Lower lobe of right lung (tissue), 2 donors: Measurements from ENCODE around the gene PXK. TPM values are rescaled to one million over a fixed set of nuclear protein-coding genes. Genes with fewer than 3 reads are reported as not detected.
A peak's percentile ranks its signal among the peaks of the same experiment; 100 is the strongest.

Experiments used
- ATAC-seq, 2 donors: fragments of 200-7000 bp; cut with Tn5 transposase; one replicate each; pipeline ENCODE4 v1.9.1; 2020 to 2022; ENCODE audit warnings: mild to moderate bottlenecking in 2 of 2, moderate library complexity in 2 of 2
- DNase-seq: peaks from one replicate; pipeline ENCODE4 v3.0.0-alpha.2; 2020
- H3K27ac ChIP-seq: fragments of 200-600 bp; one replicate; pipeline ENCODE4 v1.8.0; 2022
- H3K27me3 ChIP-seq: fragments of 200-600 bp; one replicate; pipeline ENCODE4 v1.8.0; 2022; ENCODE audit warnings: low read depth
- H3K36me3 ChIP-seq: fragments of 200-600 bp; one replicate; pipeline ENCODE4 v1.8.0; 2022; ENCODE audit warnings: mild to moderate bottlenecking
- H3K4me1 ChIP-seq: fragments of 200-600 bp; one replicate; pipeline ENCODE4 v1.8.0; 2022
- H3K4me3 ChIP-seq: fragments of 200-600 bp; one replicate; pipeline ENCODE4 v1.8.0; 2022; ENCODE audit warnings: mild to moderate bottlenecking
- H3K9me3 ChIP-seq: fragments of 200-600 bp; one replicate; pipeline ENCODE4 v1.8.0; 2022
- CTCF ChIP-seq: fragments of 200-600 bp; IDR thresholded peaks from one replicate; pipeline ENCODE4 v1.8.0; 2022; ENCODE audit warnings: antibody characterized with exemption, mild to moderate bottlenecking
- intact Hi-C: fragments of 100-400 bp; cut with DNase I; formaldehyde crosslinking; loops from one replicate; pipeline ENCODE4 v1.11.0; 2022
- total RNA-seq: library from RNA; stranded (reverse); fragmentation: NEBNext Ultra II Directional; extraction: Animal tissue kit (Norgen Biotek cat#: 25700); gene quantifications from one replicate; pipeline ENCODE4 v1.2.1, GENCODE V29; 2021
- donor health status: DM: no; HTN: yes; CAD: no; lungs with severe emphysema.

The PXK gene
- total RNA-seq, 1 donor from 2014 or later = 23.7 TPM

GRCh38 chr3:58331593-58332152 is 1.0 kb upstream of the PXK start:
- H3K27me3 ChIP-seq = no peaks in the 10 kb centered on the region
- peaks cover 33% of the 10 kb centered on the region for H3K4me1 ChIP-seq
- no peak overlapping the region for H3K27ac ChIP-seq
- no peak for ATAC-seq
- H3K4me3 ChIP-seq = no peak overlapping the region
- no peak for TF ChIP-seq CTCF
- intact Hi-C loops = no loop called here
- DNase-seq = no peak
- no peaks in the 10 kb centered on the region for H3K9me3 ChIP-seq
- H3K36me3 ChIP-seq = no peaks in the 10 kb centered on the region

- intact Hi-C loops = no loop called here
- Histone ChIP-seq H3K36me3 (no peaks in the 10 kb centered on the region), H3K9me3 (no peaks in the 10 kb centered on the region), H3K27ac (peak overlapping the region; percentile 60), H3K4me3 (peak overlapping the region; percentile 79), H3K27me3 (no peaks in the 10 kb centered on the region), H3K4me1 (peaks cover 35% of the 10 kb centered on the region)
- TF ChIP-seq CTCF = no peak
- peak; percentile 48 for DNase-seq
- peak; percentile 4 to 30 for ATAC-seq
Measured at GRCh38 chr3:58333206-58334012, 717 bp downstream of the PXK start.

GRCh38 chr3:58334013-58334321 is 1.3 kb downstream of the PXK start:
- Histone ChIP-seq H3K9me3 (no peaks in the 10 kb centered on the region), H3K4me1 (peaks cover 35% of the 10 kb centered on the region), H3K36me3 (no peaks in the 10 kb centered on the region), H3K4me3 (peak overlapping the region; percentile 79), H3K27ac (peak overlapping the region; percentile 60), H3K27me3 (no peaks in the 10 kb centered on the region)
- intact Hi-C loops = no loop called here
- TF ChIP-seq CTCF = no peak
- no peak for ATAC-seq
- DNase-seq = no peak

- ATAC-seq = no peak
- DNase-seq = no peak
- Histone ChIP-seq H3K27me3 (no peaks in the 10 kb centered on the region), H3K36me3 (no peaks in the 10 kb centered on the region), H3K4me3 (peak overlapping the region; percentile 79), H3K27ac (no peak overlapping the region), H3K4me1 (peaks cover 35% of the 10 kb centered on the region), H3K9me3 (no peaks in the 10 kb centered on the region)
- intact Hi-C loops = no loop called here
- no peak for TF ChIP-seq CTCF
Measured at GRCh38 chr3:58334506-58334884, 1.8 kb downstream of the PXK start.

- Histone ChIP-seq H3K9me3 (no peaks in the 10 kb centered on the region), H3K36me3 (no peaks in the 10 kb centered on the region), H3K27ac (peak overlapping the region; percentile 74), H3K27me3 (no peaks in the 10 kb centered on the region), H3K4me3 (peak overlapping the region; percentile 30), H3K4me1 (peaks cover 35% of the 10 kb centered on the region)
- intact Hi-C loops = no loop called here
- TF ChIP-seq CTCF = no peak
- ATAC-seq (no peak), DNase-seq (no peak)
Measured at GRCh38 chr3:58335652-58335947, 2.9 kb downstream of the PXK start.
